Endodermal cell (in vitro differentiated cells): ENCODE results near the gene TMEM108. TPM values are rescaled to one million over a fixed set of nuclear protein-coding genes. Genes with fewer than 3 reads are reported as not detected.

Source experiments
- DNase-seq: peaks from one replicate; pipeline ENCODE4 v3.0.0-alpha.2; 2017
- H3K27ac ChIP-seq: 2 replicates; pipeline ENCODE4 v1.5.1; 2013; ENCODE audit warnings: mild to moderate bottlenecking, low read depth, low read length, moderate library complexity
- H3K27me3 ChIP-seq: 2 replicates; pipeline ENCODE4 v1.6.1; 2013; ENCODE audit warnings: mild to moderate bottlenecking, low read length, moderate library complexity; ENCODE audit not compliant: insufficient read depth, control insufficient read depth, poor library complexity, severe bottlenecking
- H3K36me3 ChIP-seq: 2 replicates; pipeline ENCODE4 v1.7.0; 2013; ENCODE audit warnings: mild to moderate bottlenecking, low read length, moderate library complexity; ENCODE audit not compliant: control insufficient read depth, insufficient read depth
- H3K4me1 ChIP-seq: one replicate; pipeline ENCODE4 v1.7.0; 2013; ENCODE audit warnings: low read length; ENCODE audit not compliant: control insufficient read depth, insufficient read depth
- H3K4me3 ChIP-seq: 2 replicates; pipeline ENCODE4 v1.5.1; 2013; ENCODE audit warnings: mild to moderate bottlenecking, low read length, moderate library complexity
- H3K9ac ChIP-seq: 2 replicates; pipeline ENCODE4 v1.6.1; 2013; ENCODE audit warnings: mild to moderate bottlenecking, low read length, moderate library complexity; ENCODE audit not compliant: poor library complexity, severe bottlenecking; ENCODE audit errors: extremely low read depth
- H3K9me3 ChIP-seq: 2 replicates; pipeline ENCODE4 v1.6.1; 2013; ENCODE audit warnings: mild to moderate bottlenecking, low read length, moderate library complexity; ENCODE audit not compliant: control insufficient read depth
- H3K27ac Mint-ChIP-seq: 2 replicates; pipeline ENCODE4 v1.8.0; 2020; ENCODE audit warnings: mixed read lengths
- H3K27me3 Mint-ChIP-seq: 2 replicates; pipeline ENCODE4 v1.8.0; 2021; ENCODE audit warnings: mild to moderate bottlenecking, mixed read lengths; ENCODE audit not compliant: insufficient read depth
- H3K36me3 Mint-ChIP-seq: 2 replicates; pipeline ENCODE4 v1.8.0; 2020; ENCODE audit warnings: low read depth, mixed read lengths
- H3K4me1 Mint-ChIP-seq: 2 replicates; pipeline ENCODE4 v1.8.0; 2020; ENCODE audit warnings: mixed read lengths
- H3K4me3 Mint-ChIP-seq: 2 replicates; pipeline ENCODE4 v1.8.0; 2020; ENCODE audit warnings: mild to moderate bottlenecking, moderate library complexity, mixed read lengths
- H3K9me3 Mint-ChIP-seq: 2 replicates; pipeline ENCODE4 v1.8.0; 2020; ENCODE audit warnings: mild to moderate bottlenecking, mixed read lengths
- CTCF ChIP-seq: fragments of 200-600 bp; sonication (generic); conservative IDR thresholded peaks from 2 replicates; pipeline ENCODE4 v1.5.0; 2021; ENCODE audit warnings: antibody characterized with exemption, mild to moderate bottlenecking
- WGBS, 2 experiments: methylation state at CpG; one replicate each; pipeline versions ENCODE4 v1.1.5 to v1.1.7; 2013; ENCODE audit warnings: missing lambda C conversion rate in 2 of 2, mixed read lengths in 1 of 2; ENCODE audit not compliant: insufficient coverage in 1 of 2, insufficient read length in 1 of 2; 5-methylcytosine and 5-hydroxymethylcytosine counted together
- total RNA-seq, 2 donors: library from RNA; stranded (reverse); fragmentation: NEBNext Ultra II Directional in 1 of 2; extraction: Animal tissue kit (Norgen Biotek cat#: 25700) in 1 of 2; gene quantifications; 2 replicates in 1 of 2; 3 replicates in 1 of 2; pipeline ENCODE4 v1.2.1, GENCODE V29; 2021

Gene TMEM108
- total RNA-seq, 2 donors from 2014 or later: 4.8 to 7.9 TPM

DNA sequence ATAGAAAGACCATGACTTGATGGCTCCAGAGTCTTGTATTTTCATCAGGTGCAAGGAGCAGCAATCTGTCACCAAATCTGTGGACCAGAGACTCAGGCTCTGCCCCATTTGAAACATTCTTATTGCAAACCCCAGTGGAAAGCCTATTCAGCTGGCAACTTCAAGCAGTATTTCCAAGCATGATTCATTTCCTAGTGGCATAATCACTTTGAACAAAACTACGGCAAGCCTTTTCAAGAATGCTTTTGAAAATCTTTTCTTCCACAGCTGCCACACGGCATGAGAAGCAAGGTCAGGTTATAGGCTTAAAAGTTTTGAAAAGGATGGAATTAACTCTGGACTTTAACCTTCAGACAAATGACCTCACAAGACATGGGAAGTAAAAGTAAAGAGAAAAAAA, 239.6 kb downstream of the TMEM108 start:
- H3K27me3 Mint-ChIP-seq: no peaks in the 10 kb centered on the region
- WGBS, 2 experiments: 79 to 94% methylated on average over 2 of the region's 2 CpGs
- no peak overlapping the region for H3K27ac Mint-ChIP-seq
- Histone ChIP-seq H3K4me3 (no peak overlapping the region), H3K36me3 (no peaks in the 10 kb centered on the region), H3K9me3 (no peaks in the 10 kb centered on the region), H3K4me1 (no peaks in the 10 kb centered on the region), H3K9ac (no peak overlapping the region), H3K27ac (peak overlapping the region; percentile 54), H3K27me3 (no peaks in the 10 kb centered on the region)
- H3K9me3 Mint-ChIP-seq: no peaks in the 10 kb centered on the region
- no peak for TF ChIP-seq CTCF
- no peaks in the 10 kb centered on the region for H3K36me3 Mint-ChIP-seq
- no peak overlapping the region for H3K4me3 Mint-ChIP-seq
- no peak for DNase-seq
- peaks cover 5% of the 10 kb centered on the region for H3K4me1 Mint-ChIP-seq

DNA sequence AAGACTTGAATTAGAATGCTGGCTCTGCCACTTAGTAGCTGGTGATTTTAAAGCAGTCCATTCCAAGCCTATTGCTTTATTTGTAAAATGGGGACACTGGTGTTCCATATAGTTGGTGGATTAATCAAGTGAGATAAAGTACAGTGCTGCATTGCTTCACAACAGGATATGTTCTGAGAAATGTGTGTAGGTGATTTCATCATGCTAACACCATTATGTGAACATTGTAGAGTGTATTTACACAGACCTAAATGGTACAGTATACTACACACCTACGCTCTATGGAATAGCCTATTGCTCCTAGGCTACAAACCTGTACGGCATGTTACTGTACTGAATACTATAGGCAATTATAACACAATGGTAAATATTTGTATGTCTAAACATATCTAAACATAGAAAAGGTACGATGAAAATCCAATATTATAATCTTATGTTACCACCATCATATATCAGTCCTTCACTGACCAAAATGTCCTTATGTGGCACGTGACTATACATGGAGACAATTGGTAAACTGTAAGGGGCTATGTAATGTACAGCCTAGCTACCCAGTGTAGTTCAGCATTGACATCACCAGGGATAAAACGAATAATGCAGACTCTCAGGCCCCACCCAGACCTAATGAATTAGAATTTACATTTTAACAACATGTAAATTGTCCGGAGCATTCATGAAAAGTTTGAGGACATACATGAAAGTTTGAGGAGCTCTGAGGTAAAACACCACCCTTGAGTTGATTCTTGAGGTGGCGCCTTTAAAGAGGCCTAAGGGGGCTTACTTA, 240.3 kb downstream of the TMEM108 start:
- DNase-seq: no peak
- Histone ChIP-seq H3K9me3 (no peaks in the 10 kb centered on the region), H3K27ac (peak overlapping the region; percentile 54), H3K4me1 (peaks cover 4% of the 10 kb centered on the region), H3K36me3 (no peaks in the 10 kb centered on the region), H3K27me3 (no peaks in the 10 kb centered on the region), H3K4me3 (no peak overlapping the region), H3K9ac (no peak overlapping the region)
- no peaks in the 10 kb centered on the region for H3K36me3 Mint-ChIP-seq
- 93 to 95% methylated on average over 3 to 7 of the region's 7 CpGs for WGBS, 2 experiments
- no peaks in the 10 kb centered on the region for H3K9me3 Mint-ChIP-seq
- TF ChIP-seq CTCF: no peak
- no peak overlapping the region for H3K27ac Mint-ChIP-seq
- peaks cover 5% of the 10 kb centered on the region for H3K4me1 Mint-ChIP-seq
- H3K4me3 Mint-ChIP-seq: no peak overlapping the region
- H3K27me3 Mint-ChIP-seq: no peaks in the 10 kb centered on the region

DNA sequence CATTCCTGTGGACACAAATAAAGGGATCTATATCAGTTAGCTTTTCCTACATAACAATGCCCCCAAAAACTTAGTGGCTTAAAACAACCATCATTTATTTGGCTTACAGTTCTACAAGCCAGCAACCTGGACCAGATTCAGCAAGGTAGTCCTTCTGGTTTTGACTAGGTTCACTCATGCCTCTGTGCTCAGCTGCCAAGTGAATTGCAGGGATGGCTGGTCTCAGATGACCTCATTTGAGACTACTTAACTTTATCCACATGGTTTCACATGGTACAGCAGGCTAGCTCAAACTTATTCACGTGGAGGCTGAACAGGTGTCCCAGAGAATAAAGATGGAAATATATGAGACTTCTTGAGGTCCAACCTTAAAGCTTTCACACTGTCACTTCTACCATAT, 242.4 kb downstream of the TMEM108 start:
- H3K27ac ChIP-seq: no peak overlapping the region
- no peaks in the 10 kb centered on the region for H3K27me3 ChIP-seq
- H3K9ac ChIP-seq: no peak overlapping the region
- H3K4me3 ChIP-seq: no peak overlapping the region
- no peak for TF ChIP-seq CTCF
- H3K9me3 ChIP-seq: no peaks in the 10 kb centered on the region
- no peaks in the 10 kb centered on the region for H3K36me3 ChIP-seq
- WGBS, 2 experiments: 91% methylated on average over 1 of the region's 1 CpG; no CpG with 5 or more reads in 1 of the 2 experiments
- no peaks in the 10 kb centered on the region for H3K27me3 Mint-ChIP-seq
- no peak for DNase-seq
- no peaks in the 10 kb centered on the region for H3K36me3 Mint-ChIP-seq
- H3K4me1 Mint-ChIP-seq: peaks cover 19% of the 10 kb centered on the region
- peaks cover 14% of the 10 kb centered on the region for H3K4me1 ChIP-seq
- H3K4me3 Mint-ChIP-seq: no peak overlapping the region
- H3K9me3 Mint-ChIP-seq: no peaks in the 10 kb centered on the region
- H3K27ac Mint-ChIP-seq: no peak overlapping the region
